ENCODE measurements around the gene RHBDL3. TPM values are rescaled to one million over a fixed set of nuclear protein-coding genes. Genes with fewer than 3 reads are reported as not detected.
"Not testable (repeated sequence)": the region's sequence is repeated elsewhere in the genome, so short reads cannot be mapped to it uniquely, and the experiment has no call there.

The RHBDL3 gene
- 1.9 TPM in 2 replicates for total RNA-seq (2014; rRNA removed; shearing (Covaris generic))
- 1.4 TPM in 2 replicates for polyA plus RNA-seq (2015; cell fraction: cytosol; rRNA removed)
- polyA plus RNA-seq (2015; cell fraction: nucleus; rRNA removed): 3.6 and 4.8 TPM in 2 replicates

GRCh38 chr17:32265192-32265923 is at the start of gene RHBDL3:
TSS of gene RHBDL3 (plus strand) at chr17:32265832. CDS start at chr17:32266190, 358 bp downstream.
- no peak for DNase-seq (ENCODE audit: low read depth, low spot score)
- in situ Hi-C loops (cut with HindIII; ENCODE audit: low pct_unique_long_range_greater_than_20kb, low sequenced_read_pairs): no loop called here

GRCh38 chr17:32222621-32223020 is 43.0 kb upstream of the RHBDL3 start:
- no peak for DNase-seq (ENCODE audit: low read depth, low spot score)
- in situ Hi-C loops (cut with HindIII; ENCODE audit: low pct_unique_long_range_greater_than_20kb, low sequenced_read_pairs): no loop called here

DNA sequence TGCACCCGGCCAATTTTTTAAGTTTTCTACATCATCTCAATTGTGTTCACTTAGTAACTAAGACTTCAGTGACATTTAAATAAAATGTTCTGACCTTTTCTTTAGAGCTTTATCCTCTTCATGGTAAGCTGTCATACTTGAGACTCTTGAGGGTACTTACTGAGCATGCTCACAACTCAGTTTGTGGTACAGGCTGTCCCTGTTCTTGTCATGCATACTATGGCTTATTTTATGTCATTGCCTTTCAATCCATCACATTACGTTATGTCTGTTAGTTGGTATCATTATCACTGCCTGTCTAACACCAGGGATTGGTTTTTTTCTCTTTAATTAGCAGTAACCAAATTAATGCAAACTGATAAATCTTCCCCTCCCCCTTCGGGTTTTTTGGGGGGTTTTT is 41.9 kb upstream of the RHBDL3 start:
- no peak for DNase-seq (ENCODE audit: low read depth, low spot score)
- in situ Hi-C loops (cut with HindIII; ENCODE audit: low pct_unique_long_range_greater_than_20kb, low sequenced_read_pairs): no loop called here

DNA sequence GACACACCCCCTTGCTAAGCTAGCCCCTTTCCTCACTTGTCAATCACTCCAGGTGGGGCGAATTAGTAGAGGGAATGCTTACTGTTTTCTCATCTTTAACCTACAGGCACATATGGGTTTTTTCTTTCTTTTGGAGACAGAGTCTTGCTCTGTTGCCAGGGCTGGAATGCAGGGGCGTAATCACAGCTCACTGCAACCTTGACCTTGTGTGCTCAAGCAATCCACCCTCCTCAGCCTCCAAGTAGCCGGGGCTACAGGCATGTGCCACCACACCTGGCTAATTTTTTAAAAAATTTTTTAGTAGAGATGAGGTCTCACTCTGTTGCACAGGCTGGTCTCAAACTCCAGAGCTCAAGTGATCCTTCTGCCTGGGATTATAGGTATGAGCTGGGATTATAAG is 38.7 kb upstream of the RHBDL3 start:
- in situ Hi-C loops (cut with HindIII; ENCODE audit: low pct_unique_long_range_greater_than_20kb, low sequenced_read_pairs): no loop called here
- DNase-seq (ENCODE audit: low read depth, low spot score): no peak

- in situ Hi-C loops (cut with HindIII; ENCODE audit: low pct_unique_long_range_greater_than_20kb, low sequenced_read_pairs): no loop called here
- no peak for DNase-seq (ENCODE audit: low read depth, low spot score)
Observed at GRCh38 chr17:32227910-32228309, 37.7 kb upstream of the RHBDL3 start.

- in situ Hi-C loops (cut with HindIII; ENCODE audit: low pct_unique_long_range_greater_than_20kb, low sequenced_read_pairs): no loop called here
- no peak for DNase-seq (ENCODE audit: low read depth, low spot score)
Observed at GRCh38 chr17:32235588-32235987, 30.0 kb upstream of the RHBDL3 start.

GRCh38 chr17:32239456-32239855 is 26.2 kb upstream of the RHBDL3 start:
- in situ Hi-C loops (cut with HindIII; ENCODE audit: low pct_unique_long_range_greater_than_20kb, low sequenced_read_pairs): no loop called here
- no peak for DNase-seq (ENCODE audit: low read depth, low spot score)

DNA sequence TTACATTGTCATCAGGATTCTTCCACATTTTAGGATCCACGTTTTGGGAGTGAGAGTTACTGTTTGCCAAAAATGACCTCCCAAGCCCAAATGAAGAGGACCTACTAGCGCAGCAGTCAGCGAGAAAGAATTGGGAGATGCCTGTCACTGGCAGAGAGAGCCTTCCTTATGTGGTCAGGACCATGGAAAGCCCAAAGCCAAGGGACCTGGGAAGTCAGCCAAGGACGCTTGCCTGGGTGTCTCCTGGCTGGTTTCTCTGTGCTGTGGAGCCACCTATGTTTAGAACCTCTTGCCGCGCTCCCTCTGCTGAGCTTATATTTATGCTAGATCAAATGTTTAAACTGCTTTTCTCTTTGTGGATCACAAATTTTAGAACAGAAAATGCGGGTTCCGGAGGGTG is 24.9 kb upstream of the RHBDL3 start:
- in situ Hi-C loops (cut with HindIII; ENCODE audit: low pct_unique_long_range_greater_than_20kb, low sequenced_read_pairs): no loop called here
- DNase-seq (ENCODE audit: low read depth, low spot score): peak; percentile 8

GRCh38 chr17:32241640-32242039 is 24.0 kb upstream of the RHBDL3 start:
- in situ Hi-C loops (cut with HindIII; ENCODE audit: low pct_unique_long_range_greater_than_20kb, low sequenced_read_pairs): no loop called here
- no peak for DNase-seq (ENCODE audit: low read depth, low spot score)

GRCh38 chr17:32249475-32249874 is 16.2 kb upstream of the RHBDL3 start:
- in situ Hi-C loops (cut with HindIII; ENCODE audit: low pct_unique_long_range_greater_than_20kb, low sequenced_read_pairs): no loop called here

DNA sequence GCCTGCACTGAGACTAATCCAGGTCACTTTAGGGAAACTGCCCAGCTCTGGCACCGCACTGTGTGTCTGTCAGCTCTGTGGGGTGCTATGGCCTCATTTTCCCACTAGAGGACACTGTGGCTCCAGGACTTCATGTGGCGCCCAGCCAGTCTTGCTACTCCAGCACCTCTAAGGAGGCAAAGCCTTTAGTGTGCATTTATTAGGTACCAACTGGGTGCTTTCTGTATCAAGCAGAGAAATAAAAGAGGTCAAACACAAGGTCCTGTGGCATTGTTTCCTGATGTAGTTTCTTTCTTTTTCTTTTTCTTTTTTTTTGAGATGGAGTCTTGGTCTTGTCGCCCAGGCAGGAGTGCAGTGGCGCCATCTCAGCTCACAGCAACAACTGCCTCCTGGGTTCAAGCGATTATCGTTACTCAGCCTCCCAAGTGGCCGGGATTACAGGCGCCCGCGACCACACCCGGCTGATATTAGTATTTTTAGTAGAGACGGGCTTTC is 12.5 kb upstream of the RHBDL3 start:
- DNase-seq (ENCODE audit: low read depth, low spot score): peak; percentile 88
- in situ Hi-C loops (cut with HindIII; ENCODE audit: low pct_unique_long_range_greater_than_20kb, low sequenced_read_pairs): no loop called here

More at GRCh38 chr17:32249475-32249874, 16.2 kb upstream of the RHBDL3 start:
- DNase-seq (ENCODE audit: low read depth, low spot score): no peak

GRCh38 chr17:32256012-32256700 is 9.5 kb upstream of the RHBDL3 start:
- no peak for DNase-seq (ENCODE audit: low read depth, low spot score)
- in situ Hi-C loops (cut with HindIII; ENCODE audit: low pct_unique_long_range_greater_than_20kb, low sequenced_read_pairs): no loop called here

- in situ Hi-C loops (cut with HindIII; ENCODE audit: low pct_unique_long_range_greater_than_20kb, low sequenced_read_pairs): no loop called here
- DNase-seq (ENCODE audit: low read depth, low spot score): no peak
Observed at GRCh38 chr17:32256701-32257019, 9.0 kb upstream of the RHBDL3 start.

DNA sequence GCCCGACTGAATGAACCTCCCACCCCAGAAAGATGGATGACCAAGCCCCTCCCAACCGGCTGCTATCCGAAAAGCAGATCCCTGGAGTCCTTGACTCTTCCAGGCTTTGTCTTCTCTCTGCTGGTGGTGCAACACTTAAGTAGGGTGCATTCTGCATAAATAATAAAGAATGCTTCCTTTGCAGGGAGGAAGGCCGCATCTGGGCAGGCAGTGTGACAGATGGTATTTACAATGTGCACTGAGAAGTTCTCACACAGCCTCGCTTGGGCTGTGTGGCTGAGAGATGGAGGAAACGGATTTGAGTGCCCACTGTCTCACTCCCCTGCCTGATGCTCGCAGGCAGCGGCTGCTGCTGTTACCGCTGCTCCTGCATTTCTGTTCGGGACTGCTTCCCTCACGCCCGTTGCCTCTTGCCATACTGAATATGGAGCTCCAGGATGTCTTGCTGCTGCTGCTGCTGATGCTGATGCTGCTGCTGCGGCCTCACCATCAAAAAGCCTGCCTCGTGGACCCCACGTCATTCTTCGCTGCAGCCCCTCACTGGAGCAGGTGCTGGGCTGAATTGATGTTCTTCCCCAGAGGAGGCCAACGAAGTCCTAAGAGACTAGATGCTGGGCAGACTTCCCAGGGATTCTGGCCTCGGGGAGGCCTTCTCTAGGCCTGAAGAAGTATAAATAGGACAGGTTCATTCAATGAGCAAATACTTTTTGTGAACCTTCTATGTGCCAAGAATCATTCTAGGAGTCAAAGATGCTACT is 7.1 kb upstream of the RHBDL3 start:
- DNase-seq (ENCODE audit: low read depth, low spot score): no peak
- in situ Hi-C loops (cut with HindIII; ENCODE audit: low pct_unique_long_range_greater_than_20kb, low sequenced_read_pairs): no loop called here

DNA sequence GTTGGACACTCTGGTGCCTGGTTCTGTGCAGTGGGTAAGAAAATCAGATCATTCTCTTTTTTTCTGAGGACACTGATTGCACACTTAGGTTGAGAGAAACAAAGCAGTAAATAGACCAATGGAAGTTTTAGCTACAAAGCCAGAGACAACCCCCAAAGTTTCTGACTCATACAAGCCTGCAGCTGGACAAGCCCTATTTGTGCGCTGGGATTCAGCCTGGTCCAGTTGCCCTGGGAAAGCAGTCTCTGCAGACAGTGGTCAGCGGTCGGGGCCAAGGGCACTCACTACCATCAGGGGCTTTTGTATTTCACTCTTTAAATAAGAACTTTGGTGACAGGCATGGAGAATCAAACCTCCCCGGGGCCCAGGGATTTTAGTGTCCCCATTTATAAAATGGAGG is 6.0 kb upstream of the RHBDL3 start:
- in situ Hi-C loops (cut with HindIII; ENCODE audit: low pct_unique_long_range_greater_than_20kb, low sequenced_read_pairs): no loop called here

GRCh38 chr17:32261417-32261736 is 4.3 kb upstream of the RHBDL3 start:
- DNase-seq (ENCODE audit: low read depth, low spot score): no peak
- in situ Hi-C loops (cut with HindIII; ENCODE audit: low pct_unique_long_range_greater_than_20kb, low sequenced_read_pairs): no loop called here

More for the DNA sequence above, 6.0 kb upstream of the RHBDL3 start:
- no peak for DNase-seq (ENCODE audit: low read depth, low spot score)

GRCh38 chr17:32261936-32262510 is 3.6 kb upstream of the RHBDL3 start:
- DNase-seq (ENCODE audit: low read depth, low spot score): no peak
- in situ Hi-C loops (cut with HindIII; ENCODE audit: low pct_unique_long_range_greater_than_20kb, low sequenced_read_pairs): no loop called here

DNA sequence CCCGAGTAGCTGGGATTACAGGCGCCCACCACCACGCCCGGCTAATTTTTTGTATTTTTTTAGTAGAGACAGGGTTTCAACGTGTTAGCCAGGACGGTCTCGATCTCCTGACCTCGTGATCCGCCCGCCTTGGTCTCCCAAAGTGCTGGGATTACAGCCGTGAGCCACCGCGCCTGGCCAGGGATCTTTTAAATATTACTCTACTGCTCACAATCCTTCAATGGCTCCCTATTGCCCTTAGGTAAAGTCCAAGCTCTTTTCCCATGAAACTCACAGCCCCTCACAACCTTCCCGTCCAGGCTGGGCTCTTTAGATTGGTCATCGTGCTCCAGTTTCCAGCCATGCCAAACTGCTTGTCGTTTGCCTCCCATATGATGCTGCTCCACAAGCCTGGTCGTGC is 2.1 kb upstream of the RHBDL3 start:
- in situ Hi-C loops (cut with HindIII; ENCODE audit: low pct_unique_long_range_greater_than_20kb, low sequenced_read_pairs): not testable (repeated sequence)

More for the DNA sequence above, 2.1 kb upstream of the RHBDL3 start:
- not testable (repeated sequence) for DNase-seq (ENCODE audit: low read depth, low spot score)

All from SK-MEL-5 (cell line).